ENCODE data around the gene RNF215.

The RNF215 gene

GRCh38 chr22:30386960-30387827 lies at the start of gene RNF215:
Gene RNF215, minus strand, starts transcription at chr22:30387411. Its CDS starts 98 bp downstream, at chr22:30387313.
- TF ChIP-seq CTCF (IDR thresholded peaks at IDR 0.05; ENCODE audit: insufficient read depth, low read depth, low read length, missing control alignments): peak; percentile 55
- H3K4me3 ChIP-seq (ENCODE audit: low read length): peak within 1 kb of the TSS; percentile 57
- DNase-seq (ENCODE audit: low read depth): peak; percentile 75

GRCh38 chr22:30436196-30436595 lies 49.0 kb upstream of the RNF215 start:
- peak; percentile 25 for DNase-seq (ENCODE audit: low read depth)
- no peak overlapping the region for H3K4me3 ChIP-seq (ENCODE audit: low read length)
- TF ChIP-seq CTCF (IDR thresholded peaks at IDR 0.05; ENCODE audit: insufficient read depth, low read depth, low read length, missing control alignments): no peak

- TF ChIP-seq CTCF (IDR thresholded peaks at IDR 0.05; ENCODE audit: insufficient read depth, low read depth, low read length, missing control alignments): no peak
- no peak overlapping the region for H3K4me3 ChIP-seq (ENCODE audit: low read length)
- no peak for DNase-seq (ENCODE audit: low read depth)
Measured at GRCh38 chr22:30435674-30436126, 48.5 kb upstream of the RNF215 start.

GRCh38 chr22:30434843-30435242 lies 47.6 kb upstream of the RNF215 start:
- DNase-seq (ENCODE audit: low read depth): no peak
- H3K4me3 ChIP-seq (ENCODE audit: low read length): no peak overlapping the region
- no peak for TF ChIP-seq CTCF (IDR thresholded peaks at IDR 0.05; ENCODE audit: insufficient read depth, low read depth, low read length, missing control alignments)

GRCh38 chr22:30433773-30434172 lies 46.6 kb upstream of the RNF215 start:
- no peak overlapping the region for H3K4me3 ChIP-seq (ENCODE audit: low read length)
- TF ChIP-seq CTCF (IDR thresholded peaks at IDR 0.05; ENCODE audit: insufficient read depth, low read depth, low read length, missing control alignments): no peak
- peak; percentile 34 for DNase-seq (ENCODE audit: low read depth)

GRCh38 chr22:30433227-30433626 lies 46.0 kb upstream of the RNF215 start:
- H3K4me3 ChIP-seq (ENCODE audit: low read length): no peak overlapping the region
- no peak for TF ChIP-seq CTCF (IDR thresholded peaks at IDR 0.05; ENCODE audit: insufficient read depth, low read depth, low read length, missing control alignments)
- DNase-seq (ENCODE audit: low read depth): no peak
